Tibial nerve (tissue), 4 donors: ENCODE data around the gene SLIT3. TPM values are rescaled to one million over a fixed set of nuclear protein-coding genes. Genes with fewer than 3 reads are reported as not detected.

Source experiments
- DNase-seq, 2 donors: peaks; one replicate each; pipeline ENCODE4 v3.0.0-alpha.2; 2019; ENCODE audit warnings: low spot score in 2 of 2
- H3K27ac ChIP-seq, 4 donors: fragments of 200-600 bp; sonication (generic) in 3 of 4; one replicate each; pipeline ENCODE4 v1.5.1; 2017 to 2019; ENCODE audit warnings: mild to moderate bottlenecking in 1 of 4
- H3K27me3 ChIP-seq, 2 donors: fragments of 200-600 bp; sonication (generic) in 1 of 2; one replicate each; pipeline versions ENCODE4 v1.5.1 to v1.6.0; 2017 to 2019
- H3K36me3 ChIP-seq, 3 donors: fragments of 200-600 bp; sonication (generic); one replicate each; pipeline ENCODE4 v1.5.1; 2018 to 2019
- H3K4me1 ChIP-seq, 4 donors: fragments of 200-600 bp; sonication (generic) in 3 of 4; one replicate each; pipeline ENCODE4 v1.5.1; 2017 to 2019
- H3K4me3 ChIP-seq, 4 donors: fragments of 200-600 bp; sonication (generic) in 3 of 4; one replicate each; pipeline ENCODE4 v1.5.1; 2017 to 2019; ENCODE audit warnings: mild to moderate bottlenecking in 1 of 4, moderate library complexity in 1 of 4
- H3K9me3 ChIP-seq, 4 donors: fragments of 200-600 bp; sonication (generic) in 3 of 4; one replicate each; pipeline ENCODE4 v1.5.1; 2017 to 2019
- EP300 ChIP-seq, 2 donors: sonication (generic); formaldehyde crosslinking; IDR thresholded peaks; one replicate each; pipeline ENCODE4 v1.6.1; 2017; ENCODE audit warnings: antibody characterized with exemption in 2 of 2, mild to moderate bottlenecking in 1 of 2
- POLR2A ChIP-seq, 2 donors: fragments of 450-650 bp; IDR thresholded peaks; one replicate each; pipeline ENCODE4 v1.6.1; 2017; ENCODE audit warnings: antibody characterized with exemption in 2 of 2, mild to moderate bottlenecking in 2 of 2, moderate library complexity in 2 of 2
- WGBS, 2 donors: methylation state at CpG; one replicate each; pipeline ENCODE4 v1.1.5; 2018; 5-methylcytosine and 5-hydroxymethylcytosine counted together
- total RNA-seq, 4 donors: library from RNA; depleted of rRNA; stranded (reverse); fragments of >200 nt; gene quantifications; one replicate each; pipeline ENCODE4 v1.1.0, GENCODE V29; 2016
- TF ChIP-seq, protein P1 (sequence below), 5 experiments: fragments of 200-600 bp in 3 of 5; fragments of 450-650 bp in 2 of 5; sonication (generic) in 3 of 5; IDR thresholded peaks; one replicate each; pipeline ENCODE4 v1.5.1; 2016 to 2019; ENCODE audit warnings: antibody characterized with exemption in 5 of 5, mild to moderate bottlenecking in 3 of 5, moderate library complexity in 2 of 5

SLIT3 gene
- total RNA-seq, 4 donors from 2014 or later = 16.6 to 39.0 (median 20.2) TPM

DNA sequence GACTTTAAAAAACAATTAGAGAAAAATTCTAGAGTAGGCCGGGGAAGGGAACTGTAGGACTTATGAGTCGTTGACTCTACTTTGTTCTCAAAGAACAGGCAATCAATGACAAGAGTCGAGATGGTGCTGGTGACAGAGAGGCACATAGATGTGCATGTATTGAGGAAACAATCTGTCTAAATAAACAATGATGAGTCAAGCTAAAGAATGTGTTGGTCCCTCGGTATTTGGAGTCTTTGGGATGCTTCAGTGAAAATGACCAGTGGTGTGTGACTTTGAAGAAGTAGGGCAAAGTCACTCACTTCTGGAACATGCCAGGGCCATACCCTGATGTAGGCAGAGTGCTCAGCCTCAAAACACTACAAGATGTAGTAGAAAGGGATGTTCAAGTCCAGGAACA, 433.7 kb downstream of the SLIT3 start:
- no peak for TF ChIP-seq EP300 (IDR thresholded peaks at IDR 0.05)
- TF ChIP-seq, protein P1, sequence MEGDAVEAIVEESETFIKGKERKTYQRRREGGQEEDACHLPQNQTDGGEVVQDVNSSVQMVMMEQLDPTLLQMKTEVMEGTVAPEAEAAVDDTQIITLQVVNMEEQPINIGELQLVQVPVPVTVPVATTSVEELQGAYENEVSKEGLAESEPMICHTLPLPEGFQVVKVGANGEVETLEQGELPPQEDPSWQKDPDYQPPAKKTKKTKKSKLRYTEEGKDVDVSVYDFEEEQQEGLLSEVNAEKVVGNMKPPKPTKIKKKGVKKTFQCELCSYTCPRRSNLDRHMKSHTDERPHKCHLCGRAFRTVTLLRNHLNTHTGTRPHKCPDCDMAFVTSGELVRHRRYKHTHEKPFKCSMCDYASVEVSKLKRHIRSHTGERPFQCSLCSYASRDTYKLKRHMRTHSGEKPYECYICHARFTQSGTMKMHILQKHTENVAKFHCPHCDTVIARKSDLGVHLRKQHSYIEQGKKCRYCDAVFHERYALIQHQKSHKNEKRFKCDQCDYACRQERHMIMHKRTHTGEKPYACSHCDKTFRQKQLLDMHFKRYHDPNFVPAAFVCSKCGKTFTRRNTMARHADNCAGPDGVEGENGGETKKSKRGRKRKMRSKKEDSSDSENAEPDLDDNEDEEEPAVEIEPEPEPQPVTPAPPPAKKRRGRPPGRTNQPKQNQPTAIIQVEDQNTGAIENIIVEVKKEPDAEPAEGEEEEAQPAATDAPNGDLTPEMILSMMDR (IDR thresholded peaks at IDR 0.05) = no peak
- no peak for TF ChIP-seq POLR2A (IDR thresholded peaks at IDR 0.05)
- no peaks in the 10 kb centered on the region for H3K4me1 ChIP-seq
- H3K9me3 ChIP-seq = no peaks in the 10 kb centered on the region
- H3K36me3 ChIP-seq = no peaks in the 10 kb centered on the region
- no peak overlapping the region for H3K4me3 ChIP-seq
- H3K27me3 ChIP-seq = no peaks in the 10 kb centered on the region
- WGBS, 2 donors = 81 to 82% methylated on average over 4 of the region's 4 CpGs
- no peak overlapping the region for H3K27ac ChIP-seq
- no peak for DNase-seq

- no peak for DNase-seq
- WGBS, 2 donors = 19 to 27% methylated on average over 5 of the region's 5 CpGs
- Histone ChIP-seq H3K27me3 (no peaks in the 10 kb centered on the region), H3K27ac (peak overlapping the region in 1 of 4 donors; percentile 20), H3K4me1 (no peaks in the 10 kb centered on the region), H3K36me3 (no peaks in the 10 kb centered on the region), H3K4me3 (no peak overlapping the region), H3K9me3 (no peaks in the 10 kb centered on the region)
- TF ChIP-seq EP300 (IDR thresholded peaks at IDR 0.05) (no peak), POLR2A (IDR thresholded peaks at IDR 0.05) (no peak)
- TF ChIP-seq, protein P1 (IDR thresholded peaks at IDR 0.05) = no peak
Observed at GRCh38 chr5:168865968-168866367, 435.0 kb downstream of the SLIT3 start.

- no peak overlapping the region for H3K4me3 ChIP-seq
- no peak for DNase-seq
- H3K27ac ChIP-seq = no peak overlapping the region
- H3K9me3 ChIP-seq = no peaks in the 10 kb centered on the region
- H3K36me3 ChIP-seq = no peaks in the 10 kb centered on the region
- TF ChIP-seq, protein P1 (IDR thresholded peaks at IDR 0.05) = no peak
- TF ChIP-seq EP300 (IDR thresholded peaks at IDR 0.05) (no peak), POLR2A (IDR thresholded peaks at IDR 0.05) (no peak)
- no peaks in the 10 kb centered on the region for H3K27me3 ChIP-seq
- WGBS, 2 donors = 60 to 62% methylated on average over 5 of the region's 5 CpGs
- H3K4me1 ChIP-seq = no peaks in the 10 kb centered on the region
Observed at GRCh38 chr5:168863021-168863420, 437.9 kb downstream of the SLIT3 start.

DNA sequence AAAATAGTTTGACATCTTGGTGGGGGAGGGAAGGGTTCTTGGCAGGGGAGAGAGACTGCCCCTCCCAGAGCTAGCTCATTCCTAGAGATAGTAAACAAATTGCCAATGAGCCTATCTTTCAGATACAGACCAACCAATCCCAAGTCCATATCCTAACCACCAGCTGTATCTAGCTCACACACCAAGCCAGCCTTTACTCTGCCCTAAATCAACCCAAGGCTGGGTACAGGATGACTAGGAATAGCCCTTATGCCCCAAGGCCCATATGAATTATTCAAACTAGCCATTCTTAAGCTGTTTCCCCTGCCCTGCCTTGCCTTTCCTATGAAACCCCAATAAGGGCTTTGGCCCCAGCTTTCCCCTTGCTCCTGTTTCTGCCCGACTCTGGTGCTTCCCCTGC, 440.4 kb downstream of the SLIT3 start:
- H3K9me3 ChIP-seq = no peaks in the 10 kb centered on the region
- H3K27ac ChIP-seq = no peak overlapping the region
- 96 to 100% methylated on average over 1 of the region's 1 CpG for WGBS, 2 donors
- H3K36me3 ChIP-seq = no peaks in the 10 kb centered on the region
- H3K4me3 ChIP-seq = no peak overlapping the region
- TF ChIP-seq EP300 (IDR thresholded peaks at IDR 0.05) (no peak), POLR2A (IDR thresholded peaks at IDR 0.05) (no peak)
- TF ChIP-seq, protein P1 (IDR thresholded peaks at IDR 0.05) = no peak
- no peak for DNase-seq
- H3K27me3 ChIP-seq = no peaks in the 10 kb centered on the region
- no peaks in the 10 kb centered on the region for H3K4me1 ChIP-seq

DNA sequence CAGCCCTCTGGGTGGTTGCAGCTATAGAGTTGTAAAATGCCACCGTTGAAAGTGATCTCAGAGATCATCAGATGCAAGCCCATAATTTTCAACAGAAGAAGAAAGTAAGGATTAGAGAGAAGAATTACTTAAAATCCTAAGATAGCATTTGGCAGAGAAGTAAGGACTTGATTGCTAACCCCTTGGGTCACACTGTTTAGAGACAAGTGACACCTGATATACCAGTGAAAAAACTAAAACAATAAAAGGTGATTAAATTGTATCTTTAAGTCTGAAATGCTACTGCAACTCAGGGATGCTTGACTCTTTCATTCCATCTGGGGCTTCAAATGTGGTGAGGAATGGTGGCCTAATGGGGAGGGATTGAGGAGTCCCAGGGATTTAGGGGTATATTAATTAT, 440.9 kb downstream of the SLIT3 start:
- 29 to 34% methylated on average over 1 of the region's 1 CpG for WGBS, 2 donors
- H3K36me3 ChIP-seq = no peaks in the 10 kb centered on the region

More for the DNA sequence above, 440.9 kb downstream of the SLIT3 start:
- H3K27me3 ChIP-seq = no peaks in the 10 kb centered on the region
- H3K4me3 ChIP-seq = no peak overlapping the region
- no peaks in the 10 kb centered on the region for H3K4me1 ChIP-seq
- H3K9me3 ChIP-seq = no peaks in the 10 kb centered on the region
- DNase-seq = no peak
- no peak overlapping the region for H3K27ac ChIP-seq
- TF ChIP-seq EP300 (IDR thresholded peaks at IDR 0.05) = no peak
- TF ChIP-seq, protein P1 (IDR thresholded peaks at IDR 0.05) = no peak
- TF ChIP-seq POLR2A (IDR thresholded peaks at IDR 0.05) = no peak
